HepG2 (cell line): ENCODE data around the gene XRCC1. TPM values are rescaled to one million over a fixed set of nuclear protein-coding genes. Genes with fewer than 3 reads are reported as not detected.

Experiments
- ATAD3A ChIP-seq: sonication (generic); formaldehyde crosslinking; IDR thresholded peaks from 2 replicates; pipeline ENCODE4 v1.4.0; 2020; ENCODE audit warnings: missing genetic modification reagents
- DDIT3 ChIP-seq: sonication (generic); formaldehyde crosslinking; IDR thresholded peaks from 2 replicates; pipeline ENCODE4 v1.4.0; 2020; ENCODE audit warnings: mild to moderate bottlenecking, missing genetic modification reagents
- KLF12 ChIP-seq: sonication (generic); formaldehyde crosslinking; IDR thresholded peaks from 2 replicates; pipeline ENCODE4 v1.4.0; 2020; ENCODE audit warnings: missing genetic modification reagents, borderline replicate concordance
- MXD4 ChIP-seq: IDR thresholded peaks from 2 replicates; pipeline ENCODE4 v1.6.1; 2016; ENCODE audit warnings: mild to moderate bottlenecking, missing biosample characterization, missing genetic modification reagents
- MYC ChIP-seq: sonication (generic); formaldehyde crosslinking; IDR thresholded peaks from 2 replicates; pipeline ENCODE4 v1.9.0; 2021; ENCODE audit warnings: missing genetic modification reagents, borderline replicate concordance
- NR2F2 ChIP-seq: IDR thresholded peaks from 2 replicates; pipeline ENCODE4 v1.6.1; 2012; ENCODE audit warnings: low read depth, inconsistent platforms, borderline replicate concordance
- PBX2 ChIP-seq: IDR thresholded peaks from 2 replicates; pipeline ENCODE4 v1.6.1; 2016; ENCODE audit warnings: control low read depth
- PHF20 ChIP-seq: sonication (generic); formaldehyde crosslinking; IDR thresholded peaks from 2 replicates; pipeline ENCODE4 v1.5.0; 2020; ENCODE audit warnings: mild to moderate bottlenecking, missing genetic modification reagents
- POLR2A ChIP-seq, 2 experiments: IDR thresholded peaks; 2 replicates each; pipeline ENCODE4 v1.6.1; 2011; ENCODE audit warnings: low read depth in 2 of 2, low read length in 2 of 2, mild to moderate bottlenecking in 1 of 2, moderate library complexity in 1 of 2; ENCODE audit not compliant: insufficient read depth in 1 of 2
- PRPF4 ChIP-seq: fragments of 200-400 bp; formaldehyde crosslinking; IDR thresholded peaks from 2 replicates; pipeline ENCODE4 v1.6.1; 2016; ENCODE audit warnings: low read length, low read depth; ENCODE audit not compliant: poor library complexity, severe bottlenecking
- RXRA ChIP-seq: sonication (generic); formaldehyde crosslinking; IDR thresholded peaks from 2 replicates; pipeline ENCODE4 v1.5.1; 2020; ENCODE audit warnings: missing genetic modification reagents
- SOX5 ChIP-seq: IDR thresholded peaks from 2 replicates; pipeline ENCODE4 v1.6.1; 2016; ENCODE audit warnings: borderline replicate concordance
- SP2 ChIP-seq: sonication (generic); formaldehyde crosslinking; IDR thresholded peaks from 2 replicates; pipeline ENCODE4 v1.5.1; 2020; ENCODE audit warnings: mild to moderate bottlenecking, missing genetic modification reagents
- STAG1 ChIP-seq: sonication (generic); formaldehyde crosslinking; IDR thresholded peaks from 2 replicates; pipeline ENCODE4 v1.4.0; 2020; ENCODE audit warnings: missing genetic modification reagents
- THYN1 ChIP-seq: sonication (generic); formaldehyde crosslinking; IDR thresholded peaks from 2 replicates; pipeline ENCODE4 v1.8.1; 2023; ENCODE audit warnings: low read depth, mild to moderate bottlenecking, moderate library complexity, missing genetic modification reagents, borderline replicate concordance
- ZFP1 ChIP-seq: IDR thresholded peaks from 2 replicates; pipeline ENCODE4 v1.6.1; 2016
- ZNF263 ChIP-seq: sonication (generic); formaldehyde crosslinking; IDR thresholded peaks from 2 replicates; pipeline ENCODE4 v1.4.0; 2020; ENCODE audit warnings: missing genetic modification reagents
- ZNF296 ChIP-seq: sonication (generic); formaldehyde crosslinking; conservative IDR thresholded peaks from 2 replicates; pipeline ENCODE4 v1.5.0; 2020; ENCODE audit warnings: mild to moderate bottlenecking, missing genetic modification reagents
- ZNF501 ChIP-seq: sonication (generic); formaldehyde crosslinking; IDR thresholded peaks from 2 replicates; pipeline ENCODE4 v1.5.1; 2020; ENCODE audit warnings: mild to moderate bottlenecking, moderate library complexity, missing genetic modification reagents
- ZNF552 ChIP-seq: sonication (generic); formaldehyde crosslinking; IDR thresholded peaks from 2 replicates; pipeline ENCODE4 v1.9.0; 2022; ENCODE audit warnings: missing genetic modification reagents, mild to moderate bottlenecking, borderline replicate concordance
- ZNF563 ChIP-seq: sonication (generic); formaldehyde crosslinking; IDR thresholded peaks from 2 replicates; pipeline ENCODE4 v1.8.0; 2022; ENCODE audit warnings: mild to moderate bottlenecking, moderate library complexity, missing genetic modification reagents
- ZNF782 ChIP-seq: sonication (generic); formaldehyde crosslinking; IDR thresholded peaks from 2 replicates; pipeline ENCODE4 v1.4.0; 2020; ENCODE audit warnings: missing genetic modification reagents, mild to moderate bottlenecking, borderline replicate concordance
- polyA plus RNA-seq, 8 experiments: library from polyadenylated mRNA; depleted of rRNA in 3 of 8; stranded (reverse) in 7 of 8; unstranded in 1 of 8; fragments of >200 nt; fragmentation: Illumina TruSeq in 4 of 8; extraction: Trizol in 4 of 8; gene quantifications; 2 replicates each; pipeline versions ENCODE4 v1.2.1 to v1.2.3, GENCODE V29; 2011 to 2016; ENCODE audit warnings: low read depth in 4 of 8, missing spikeins in 1 of 8, mixed read lengths in 1 of 8; ENCODE audit not compliant: insufficient read depth in 1 of 8
- total RNA-seq, 5 experiments: library from RNA; depleted of rRNA; stranded (reverse); fragments of >200 nt; fragmentation: Illumina TruSeq; extraction: Trizol; gene quantifications; 2 replicates each; pipeline ENCODE4 v1.2.3, GENCODE V29; 2016; ENCODE audit warnings: low read depth in 1 of 5
- TF ChIP-seq, protein P1 (sequence below): sonication (generic); formaldehyde crosslinking; IDR thresholded peaks from 2 replicates; pipeline ENCODE4; 2020; ENCODE audit warnings: missing genetic modification reagents, mild to moderate bottlenecking, borderline replicate concordance

XRCC1 gene
- total and polyA plus RNA-seq, 2 of the 13 experiments (the other 11 are each of a cell fraction or from before 2014, with no cell fraction given): 24.7 to 26.3 TPM

- TF ChIP-seq POLR2A (IDR thresholded peaks at IDR 0.05; ENCODE audit: insufficient read depth in 1 of 2, low read depth in 2 of 2, low read length in 2 of 2) (peak; percentile 46 to 73; a peak in 3 of 4 replicates), SP2 (CRISPR knock-in tag) (0 out of 2 replicates have a peak, but pooled peaks have one; percentile 41), ZNF782 (CRISPR knock-in tag) (peak; percentile 14; the same call in 1 of the 2 replicates), ZNF552 (CRISPR knock-in tag) (0 out of 2 replicates have a peak, but pooled peaks have one; percentile 50), ZNF563 (CRISPR knock-in tag) (0 out of 2 replicates have a peak, but pooled peaks have one; percentile 48), MYC (CRISPR knock-in tag) (0 out of 2 replicates have a peak, but pooled peaks have one; percentile 31), ZNF501 (CRISPR knock-in tag) (no peak; the same call in 1 of the 2 replicates), NR2F2 (peak; percentile 20; the same call in 1 of the 2 replicates), STAG1 (CRISPR knock-in tag) (peak; percentile 31), ZNF296 (CRISPR knock-in tag) (no peak), ZNF263 (CRISPR knock-in tag) (0 out of 2 replicates have a peak, but pooled peaks have one; percentile 8), THYN1 (CRISPR knock-in tag) (no peak), KLF12 (CRISPR knock-in tag) (no peak), ATAD3A (no peak), DDIT3 (CRISPR knock-in tag) (no peak), PHF20 (no peak; the same call in 1 of the 2 replicates), PBX2 (no peak), RXRA (CRISPR knock-in tag) (peak; percentile 33; the same call in 1 of the 2 replicates), MXD4 (0 out of 2 replicates have a peak, but pooled peaks have one; percentile 2), ZFP1 (no peak), SOX5 (CRISPR knock-in tag) (no peak), PRPF4 (no peak)
- TF ChIP-seq, protein P1, sequence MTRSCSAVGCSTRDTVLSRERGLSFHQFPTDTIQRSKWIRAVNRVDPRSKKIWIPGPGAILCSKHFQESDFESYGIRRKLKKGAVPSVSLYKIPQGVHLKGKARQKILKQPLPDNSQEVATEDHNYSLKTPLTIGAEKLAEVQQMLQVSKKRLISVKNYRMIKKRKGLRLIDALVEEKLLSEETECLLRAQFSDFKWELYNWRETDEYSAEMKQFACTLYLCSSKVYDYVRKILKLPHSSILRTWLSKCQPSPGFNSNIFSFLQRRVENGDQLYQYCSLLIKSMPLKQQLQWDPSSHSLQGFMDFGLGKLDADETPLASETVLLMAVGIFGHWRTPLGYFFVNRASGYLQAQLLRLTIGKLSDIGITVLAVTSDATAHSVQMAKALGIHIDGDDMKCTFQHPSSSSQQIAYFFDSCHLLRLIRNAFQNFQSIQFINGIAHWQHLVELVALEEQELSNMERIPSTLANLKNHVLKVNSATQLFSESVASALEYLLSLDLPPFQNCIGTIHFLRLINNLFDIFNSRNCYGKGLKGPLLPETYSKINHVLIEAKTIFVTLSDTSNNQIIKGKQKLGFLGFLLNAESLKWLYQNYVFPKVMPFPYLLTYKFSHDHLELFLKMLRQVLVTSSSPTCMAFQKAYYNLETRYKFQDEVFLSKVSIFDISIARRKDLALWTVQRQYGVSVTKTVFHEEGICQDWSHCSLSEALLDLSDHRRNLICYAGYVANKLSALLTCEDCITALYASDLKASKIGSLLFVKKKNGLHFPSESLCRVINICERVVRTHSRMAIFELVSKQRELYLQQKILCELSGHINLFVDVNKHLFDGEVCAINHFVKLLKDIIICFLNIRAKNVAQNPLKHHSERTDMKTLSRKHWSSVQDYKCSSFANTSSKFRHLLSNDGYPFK (CRISPR knock-in tag): no peak
These were observed 71.6 kb downstream of the XRCC1 start (continued) for GRCh38 chr19:43503501-43504425.
